Measurements from ENCODE around the gene ZNF414.

- TF ChIP-seq POLR2A (IDR thresholded peaks at IDR 0.05) (no peak), POLR2AphosphoS5 (IDR thresholded peaks at IDR 0.05) (no peak), CTCF (IDR thresholded peaks at IDR 0.05) (no peak), EP300 (IDR thresholded peaks at IDR 0.05) (no peak)
These were observed 31.3 kb downstream of the ZNF414 start for GRCh38 chr19:8482696-8483095.

Data from suprapubic skin (tissue), 4 donors.